T1000 (cell line): ENCODE results near the gene SLC25A22.

Experiments used
- DNase-seq: peaks from one replicate; lab custom pipeline; 2025; ENCODE audit warnings: mixed read lengths; lab: John Stamatoyannopoulos, UW

The SLC25A22 gene

DNA sequence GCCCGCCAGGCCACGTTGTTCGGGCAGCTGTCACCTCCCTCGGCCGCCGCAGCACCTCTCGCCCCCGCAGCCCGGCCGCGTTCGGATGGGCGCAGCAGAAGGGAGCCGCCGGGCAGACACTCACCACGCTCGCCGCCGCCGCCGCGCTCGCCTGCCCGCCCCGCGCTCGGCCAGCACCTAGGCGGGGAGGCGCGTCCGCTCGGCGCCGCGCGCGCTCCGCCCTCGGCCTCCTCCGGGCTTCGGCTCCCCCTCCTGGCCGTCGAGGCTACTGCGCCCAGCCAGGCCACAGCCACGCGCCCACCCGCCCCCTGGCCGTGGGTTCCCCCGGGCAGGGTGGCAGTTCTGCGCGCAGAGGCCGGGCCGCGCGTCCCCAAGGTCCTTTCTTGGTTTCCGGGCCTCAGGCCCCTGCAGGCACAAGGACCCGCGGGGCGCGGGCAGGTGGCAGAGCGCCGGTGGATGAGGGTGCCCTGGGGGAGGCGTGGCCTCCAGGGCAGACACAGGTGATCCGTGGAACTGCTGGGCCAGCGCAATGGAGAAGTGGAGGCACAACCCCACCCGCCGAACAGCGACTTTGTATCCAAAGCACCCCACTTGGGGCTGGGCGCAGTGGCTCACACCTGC lies at the start of gene SLC25A22:
TSS of gene SLC25A22 (minus strand) at position 189 of the 621 bp plus-strand sequence. CDS start 3,275 bp downstream, outside the sequence.
- peak; percentile 67 for DNase-seq

DNA sequence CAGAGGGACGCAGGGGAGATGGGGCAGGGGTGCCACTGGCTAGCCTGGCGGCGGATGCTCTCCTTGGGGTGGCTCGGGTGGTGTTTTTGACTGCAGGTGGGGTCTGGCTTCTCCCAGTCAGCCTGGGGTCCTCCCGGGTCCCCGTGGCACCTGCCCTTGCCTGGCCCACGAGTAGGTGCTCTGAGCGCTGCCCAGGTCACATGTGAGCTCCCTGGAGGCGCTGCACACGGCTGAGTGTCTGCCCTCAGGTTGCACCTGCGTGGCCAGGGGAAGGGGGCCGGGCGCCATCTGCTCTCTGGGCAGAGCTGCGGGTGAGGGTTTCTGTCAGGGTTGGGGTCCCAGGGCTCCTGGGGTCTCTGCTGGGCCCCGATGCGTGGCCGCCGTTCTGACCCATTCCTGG lies 49.8 kb upstream of the SLC25A22 start:
- no peak for DNase-seq

DNA sequence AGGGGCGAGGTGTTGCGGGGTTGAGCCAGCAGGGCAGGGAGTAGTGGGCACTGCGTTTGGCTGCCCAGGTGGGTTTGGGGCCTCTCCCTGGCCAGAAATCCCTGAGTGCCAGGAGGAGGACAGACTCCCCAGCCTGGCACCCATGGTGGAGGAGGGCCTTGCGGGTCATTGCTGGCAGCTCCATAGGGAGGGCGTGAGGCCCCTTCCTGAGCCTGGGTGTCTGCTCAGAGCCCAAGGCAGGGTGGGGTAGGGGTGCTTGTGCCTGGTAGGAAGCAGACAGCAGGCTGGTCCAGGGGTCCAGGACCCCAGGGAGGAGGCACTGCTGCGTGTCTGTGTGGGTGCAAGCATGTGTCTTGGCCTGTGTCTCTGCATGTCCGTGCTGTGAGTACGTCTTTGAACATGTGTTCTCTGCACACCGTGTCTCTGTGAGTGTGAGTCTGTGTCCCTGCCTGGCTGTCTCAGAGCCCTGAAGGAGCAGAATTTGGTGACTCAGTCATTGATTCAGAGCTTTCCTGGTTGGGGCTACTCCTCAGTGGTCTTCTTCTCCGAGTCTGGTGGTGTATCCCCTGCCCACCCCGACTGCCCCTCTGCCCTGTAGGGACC lies 48.5 kb upstream of the SLC25A22 start:
- no peak for DNase-seq

DNA sequence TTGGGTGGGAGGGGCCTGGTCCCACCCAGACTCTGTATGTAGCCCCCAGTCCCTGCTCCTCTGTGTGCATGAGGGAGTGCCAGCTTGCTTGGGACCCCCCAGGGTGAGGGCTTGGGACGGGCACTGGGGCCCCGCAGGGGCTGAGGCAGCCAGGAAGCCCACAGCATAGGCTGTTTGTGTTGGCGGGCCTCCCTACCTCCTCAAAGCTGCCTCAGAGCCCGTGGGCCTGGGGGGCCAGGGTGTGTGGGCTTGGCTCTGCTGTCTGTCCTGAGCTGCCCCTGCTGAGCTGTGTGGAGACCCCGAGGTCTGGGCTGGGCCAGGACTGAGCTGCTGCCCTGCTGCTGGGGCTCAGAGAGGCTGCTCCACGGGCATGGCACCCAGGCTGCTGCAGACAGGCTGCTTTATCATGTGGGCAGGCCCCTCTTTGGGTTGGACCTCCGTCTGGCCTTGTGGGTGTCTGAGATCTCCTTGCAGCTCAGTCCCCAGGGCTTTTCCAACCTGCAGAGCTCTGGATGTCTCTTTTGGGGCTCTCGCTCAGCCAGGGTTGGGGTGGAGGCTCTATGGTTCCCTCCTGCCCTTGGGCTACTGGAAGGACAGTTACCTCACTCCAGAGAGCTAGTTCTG lies 47.9 kb upstream of the SLC25A22 start:
- DNase-seq, result peak; percentile 22

DNA sequence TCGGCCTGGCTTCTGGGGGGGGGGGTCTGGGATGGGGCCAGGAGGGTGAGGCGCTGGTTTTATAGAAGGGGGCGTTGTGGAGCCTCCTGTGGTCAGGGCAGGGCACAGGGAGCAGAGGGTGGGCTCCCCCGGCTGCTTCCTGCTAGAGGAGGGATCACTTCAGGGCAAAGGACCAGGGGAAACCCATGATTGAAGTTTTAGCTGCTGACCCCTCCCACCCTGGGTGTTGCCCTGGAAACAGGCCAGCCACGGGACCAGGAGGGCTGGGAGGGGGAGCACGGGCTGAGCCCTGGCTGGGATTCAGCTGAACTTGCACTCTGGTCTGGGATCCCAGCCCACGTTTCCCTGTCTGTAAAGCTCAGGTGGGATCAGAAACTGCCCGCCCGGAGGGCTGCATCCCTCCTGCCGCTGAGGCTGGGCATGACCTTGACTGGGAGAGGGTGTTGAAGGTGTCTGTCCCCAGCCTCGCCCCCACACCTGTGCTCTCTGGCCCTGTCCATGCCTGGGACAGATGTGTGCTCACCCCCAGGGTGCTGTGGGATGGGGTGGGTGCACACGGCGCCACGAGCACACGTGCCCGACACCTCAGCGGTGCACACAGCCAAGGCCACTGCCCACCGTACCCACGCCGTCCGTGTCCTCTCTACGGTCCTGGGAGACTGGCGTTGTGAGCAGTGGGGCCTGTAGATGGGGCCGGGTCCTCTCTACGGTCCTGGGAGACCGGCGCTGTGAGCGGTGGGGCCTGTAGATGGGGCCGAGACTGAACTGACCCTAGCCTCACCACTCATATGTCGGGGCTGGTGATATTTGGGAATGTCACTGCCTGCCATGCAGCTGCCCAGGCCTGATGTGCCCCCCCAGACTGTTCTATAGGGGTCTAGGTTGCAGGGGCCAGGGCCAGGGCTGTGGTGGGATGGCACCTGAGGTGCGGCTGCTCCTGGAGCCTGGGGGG lies 46.9 kb upstream of the SLC25A22 start:
- DNase-seq, result peak; percentile 84

DNA sequence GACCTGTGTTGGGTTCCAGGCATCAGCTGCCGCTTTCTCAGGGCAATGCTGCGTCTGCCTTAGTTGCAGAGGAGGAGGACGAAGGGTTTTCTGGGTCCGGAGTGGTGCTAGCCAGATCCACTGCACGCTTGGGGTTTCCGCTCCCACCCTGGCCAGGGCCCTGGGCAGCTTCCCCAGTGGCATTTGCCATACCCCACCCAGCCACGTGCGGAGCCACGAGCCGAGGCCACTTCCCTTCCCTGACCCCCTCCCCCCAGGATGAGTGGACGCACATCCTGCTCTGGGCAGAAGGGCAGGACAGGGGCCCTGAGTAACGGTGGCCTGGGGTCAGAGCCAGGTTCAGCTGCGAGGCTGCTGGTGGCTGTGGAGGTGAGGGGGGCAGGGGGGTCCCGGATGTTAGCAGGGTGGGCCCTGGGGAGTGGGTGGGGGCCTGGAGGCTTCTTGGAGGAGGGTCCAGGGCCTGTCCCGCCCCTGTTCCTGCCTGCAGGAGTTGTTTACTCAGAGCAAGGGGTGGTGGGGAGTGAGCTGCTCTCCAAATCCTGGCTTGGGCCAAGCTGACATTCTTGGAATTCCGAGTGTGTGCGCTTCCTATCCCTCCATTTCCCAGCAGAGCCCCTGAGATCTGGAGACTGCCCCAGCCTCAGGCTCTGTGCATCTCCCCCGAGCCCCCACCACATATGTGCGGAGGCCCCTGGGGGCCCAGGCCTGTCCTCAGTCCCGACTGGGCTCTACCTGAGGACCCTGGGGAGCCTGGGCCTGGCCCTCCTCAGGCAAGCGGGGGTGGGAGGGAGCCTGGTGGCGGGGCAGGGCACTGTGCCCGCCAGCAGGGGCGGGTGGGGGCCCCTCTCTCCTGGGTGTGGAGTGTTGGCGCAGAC lies 46.0 kb upstream of the SLC25A22 start:
- peak; percentile 84 for DNase-seq

DNA sequence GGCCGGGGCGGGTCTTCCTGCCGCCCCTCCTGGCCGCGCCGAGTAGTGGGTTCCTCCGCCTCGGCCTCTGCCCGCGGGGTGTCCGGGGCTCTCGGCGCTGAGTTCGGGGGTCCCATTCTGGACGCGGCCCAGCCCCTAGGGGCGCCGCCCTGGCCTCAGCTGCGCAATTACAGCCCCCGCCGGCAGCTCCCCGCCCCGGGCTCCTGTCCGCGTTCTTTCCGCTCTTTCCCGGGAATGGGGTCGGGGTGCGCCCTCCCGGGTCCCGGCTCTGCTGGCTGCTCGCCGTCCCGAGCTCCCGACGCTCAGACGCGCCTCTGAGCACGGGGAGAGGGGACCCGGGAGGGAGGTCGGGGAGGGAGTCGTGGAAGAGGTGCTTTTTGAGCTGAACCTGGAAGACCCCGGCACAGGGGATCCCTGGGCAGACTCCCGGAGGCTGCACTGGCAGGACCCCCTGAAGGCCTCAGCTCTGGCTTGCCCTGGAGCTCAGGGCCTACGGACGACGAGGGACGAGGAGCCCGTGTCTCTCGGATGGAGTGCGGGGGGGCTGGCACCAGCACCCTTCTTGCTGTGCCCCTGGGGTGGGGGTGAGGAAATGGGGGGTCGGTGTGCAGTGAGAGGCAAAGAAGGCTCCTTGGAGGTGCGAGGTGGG lies 45.1 kb upstream of the SLC25A22 start:
- no peak for DNase-seq

DNA sequence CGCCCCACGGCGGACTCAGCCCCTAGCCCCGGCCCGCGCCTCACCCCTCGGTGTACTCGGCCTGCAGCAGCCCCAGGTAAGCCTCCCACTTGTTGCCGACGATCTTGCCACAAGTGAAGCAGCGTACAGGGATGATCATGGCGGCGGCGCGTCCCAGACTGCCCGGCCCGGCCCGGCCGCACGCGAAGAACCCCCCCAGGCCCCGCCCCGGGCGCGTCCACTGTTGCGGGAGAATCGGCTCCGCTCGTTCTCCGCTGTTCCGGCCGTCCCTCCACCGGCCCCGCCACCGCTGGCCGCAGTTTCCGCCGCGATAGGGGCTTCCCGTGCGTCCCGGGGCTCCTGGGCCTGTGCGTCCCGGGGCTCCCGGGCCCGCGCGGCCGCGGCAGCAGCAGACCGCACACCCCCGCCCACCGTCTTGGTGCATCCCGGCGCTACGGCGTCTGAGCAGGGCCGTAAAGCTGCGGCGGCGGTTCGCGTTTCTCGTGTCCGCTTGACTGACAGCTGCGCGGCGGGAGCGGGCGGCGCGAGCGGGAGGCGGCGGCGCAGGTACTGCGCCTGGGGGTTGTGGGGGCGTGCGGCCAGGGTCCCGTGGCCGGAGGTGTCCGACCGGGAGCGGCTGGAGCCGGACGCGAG lies 44.4 kb upstream of the SLC25A22 start, which contains the start of the genes POLR2L and TSPAN4:
TSS of gene POLR2L (minus strand) at position 160 of the 633 bp plus-strand sequence. CDS start at position 139, 21 bp downstream.
TSS of gene TSPAN4 (plus strand) at position 483 of the 633 bp plus-strand sequence. CDS start 7,453 bp downstream, outside the sequence.
- peak; percentile 79 for DNase-seq

DNA sequence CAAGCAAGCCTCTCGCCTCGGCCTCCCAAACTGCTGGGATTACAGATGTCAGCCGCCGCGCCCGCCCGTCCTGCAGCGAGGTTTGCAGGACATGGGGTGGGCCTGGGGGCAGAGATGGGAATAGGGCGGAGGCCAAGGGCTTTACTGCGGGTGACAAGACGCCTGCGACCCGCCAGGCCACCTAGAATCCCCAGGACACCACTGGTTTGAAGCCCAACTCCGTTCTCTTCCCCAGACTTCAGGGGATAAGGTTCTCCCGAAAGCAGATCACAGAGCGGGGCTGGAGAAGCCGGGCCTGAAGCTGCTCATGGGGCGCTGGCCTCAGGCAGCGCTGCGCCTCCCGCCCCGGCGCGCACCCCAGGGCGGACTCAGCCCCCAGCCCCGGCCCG lies 43.9 kb upstream of the SLC25A22 start:
- DNase-seq, result no peak

DNA sequence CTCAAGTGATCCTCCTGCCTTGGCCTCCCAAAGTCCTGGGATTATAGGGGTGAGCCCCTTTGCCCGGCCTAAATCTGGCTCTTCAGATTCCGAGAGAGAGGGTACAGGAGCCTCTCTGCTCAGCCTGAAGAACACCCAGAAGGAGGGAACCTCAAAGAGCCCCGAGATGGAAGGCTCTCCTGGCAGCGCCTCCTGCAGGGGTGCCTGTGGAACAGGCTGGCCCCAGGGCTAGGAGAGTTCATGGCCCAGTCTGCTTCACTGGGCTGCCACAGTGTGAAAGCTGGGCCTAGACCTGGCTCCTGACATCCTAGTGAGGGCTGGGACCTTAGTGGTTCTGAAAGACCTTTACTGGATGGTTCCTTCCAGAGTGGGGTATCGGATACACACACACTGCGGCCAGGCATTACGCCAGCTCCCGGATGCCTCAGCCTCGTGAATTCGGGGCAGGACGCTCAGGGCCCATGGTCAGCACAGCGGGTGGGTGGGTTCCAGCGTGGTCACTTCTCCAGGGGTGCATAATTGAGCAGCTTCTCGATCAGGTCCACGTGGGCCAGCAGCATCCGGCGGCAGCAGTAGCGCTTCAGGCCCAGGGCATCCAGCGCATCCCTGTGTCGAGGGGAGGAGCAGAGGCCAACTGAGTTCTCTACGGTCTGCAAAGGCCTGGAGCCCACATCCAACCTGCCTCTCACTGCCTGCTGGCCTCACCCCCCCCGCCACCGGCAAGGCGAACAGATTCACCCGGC lies 42.0 kb upstream of the SLC25A22 start:
- no peak for DNase-seq

DNA sequence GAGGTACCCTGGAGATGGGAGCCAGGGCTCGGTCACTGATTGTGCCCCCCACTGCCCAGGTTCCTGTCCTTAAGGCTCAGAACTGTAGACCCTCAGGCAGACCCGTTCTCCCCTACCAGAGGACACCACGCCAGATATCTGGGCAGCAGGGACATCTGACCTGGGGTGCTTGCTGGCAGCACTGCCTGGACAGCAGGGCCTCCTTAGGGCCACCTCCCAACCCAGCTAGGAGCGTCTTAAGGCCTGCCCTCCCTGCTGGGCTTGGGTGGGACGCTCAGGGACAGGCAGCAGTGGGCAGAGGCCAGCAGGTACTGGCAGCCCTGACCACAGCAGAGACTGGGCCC lies 41.2 kb upstream of the SLC25A22 start:
- DNase-seq, result no peak

DNA sequence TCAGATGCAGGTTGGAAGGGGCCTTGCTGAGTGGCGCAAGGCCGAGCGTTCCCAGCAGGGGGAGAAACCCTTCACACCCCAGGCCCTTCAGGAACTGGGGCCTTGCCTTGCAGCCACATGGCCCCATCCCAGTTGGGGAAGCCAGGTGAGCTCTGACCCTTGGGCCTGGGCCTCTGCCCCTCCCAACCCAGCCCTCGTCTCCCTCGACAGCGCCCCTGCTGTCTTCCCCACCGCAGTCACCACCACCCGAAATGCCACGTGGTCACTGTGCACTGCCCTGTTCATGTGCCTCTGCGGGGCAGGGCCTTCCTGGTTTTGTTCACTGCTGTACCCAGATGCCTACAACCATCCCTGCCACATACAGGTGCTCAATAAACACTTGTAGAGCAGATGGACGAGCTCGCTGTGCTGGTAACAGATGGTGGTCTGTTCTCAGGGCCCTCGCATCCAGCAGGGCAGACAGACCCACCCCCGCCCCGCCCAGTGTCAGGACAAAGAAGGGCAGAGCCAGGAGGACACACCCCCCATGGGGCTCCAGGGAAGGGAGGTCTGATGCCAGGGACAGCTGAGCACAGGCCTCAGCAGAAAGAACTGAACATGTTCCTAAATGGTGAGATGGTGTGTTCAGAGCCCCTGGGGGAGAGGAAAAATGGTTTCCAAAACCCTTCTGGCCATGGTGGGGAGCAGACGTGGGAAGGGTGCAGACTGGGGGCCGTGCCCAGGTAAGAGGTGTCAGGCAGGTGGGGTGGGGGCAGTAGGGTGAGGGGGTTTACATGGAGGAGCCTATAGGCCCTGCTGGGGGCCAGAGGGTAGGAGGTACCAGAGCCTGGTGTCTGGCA lies 40.6 kb upstream of the SLC25A22 start:
- DNase-seq, result no peak

DNA sequence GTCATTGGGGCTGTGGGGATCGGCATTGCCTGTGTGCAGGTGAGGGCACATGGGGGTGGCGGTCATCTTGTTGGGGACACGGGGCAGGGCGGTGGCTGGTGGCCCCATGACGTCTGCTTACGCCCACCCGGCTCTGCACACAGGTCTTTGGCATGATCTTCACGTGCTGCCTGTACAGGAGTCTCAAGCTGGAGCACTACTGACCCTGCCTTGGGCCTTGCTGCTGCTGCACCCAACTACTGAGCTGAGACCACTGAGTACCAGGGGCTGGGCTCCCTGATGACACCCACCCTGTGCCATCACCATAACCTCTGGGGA lies 39.9 kb upstream of the SLC25A22 start:
- no peak for DNase-seq

DNA sequence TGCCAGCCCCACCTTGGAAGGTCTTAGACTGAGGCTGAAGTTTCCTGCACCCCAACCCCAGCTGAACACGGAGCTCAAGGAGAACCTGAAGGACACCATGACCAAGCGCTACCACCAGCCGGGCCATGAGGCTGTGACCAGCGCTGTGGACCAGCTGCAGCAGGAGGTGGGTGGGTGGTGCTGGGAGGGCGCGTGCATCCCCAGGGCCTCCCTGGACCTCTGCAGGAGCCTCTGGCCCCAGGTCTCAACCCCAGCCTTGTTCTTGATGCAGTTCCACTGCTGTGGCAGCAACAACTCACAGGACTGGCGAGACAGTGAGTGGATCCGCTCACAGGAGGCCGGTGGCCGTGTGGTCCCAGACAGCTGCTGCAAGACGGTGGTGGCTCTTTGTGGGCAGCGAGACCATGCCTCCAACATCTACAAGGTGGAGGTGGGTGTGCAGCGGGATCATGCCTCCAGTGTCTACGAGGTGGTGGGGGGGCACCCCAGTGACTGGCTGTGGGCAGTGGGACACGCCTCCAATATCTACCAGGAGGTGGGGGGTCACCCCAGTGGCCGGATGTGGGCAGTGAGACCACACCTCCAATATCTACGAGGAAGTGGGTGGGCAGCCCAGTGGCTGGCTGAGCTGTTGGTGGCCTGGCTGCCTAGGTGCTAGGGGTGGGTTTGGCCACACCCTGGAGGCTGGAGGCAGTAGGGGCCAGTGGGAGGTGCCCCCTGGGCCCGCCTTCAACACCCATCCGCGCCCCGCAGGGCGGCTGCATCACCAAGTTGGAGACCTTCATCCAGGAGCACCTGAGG lies 39.3 kb upstream of the SLC25A22 start:
- no peak for DNase-seq

DNA sequence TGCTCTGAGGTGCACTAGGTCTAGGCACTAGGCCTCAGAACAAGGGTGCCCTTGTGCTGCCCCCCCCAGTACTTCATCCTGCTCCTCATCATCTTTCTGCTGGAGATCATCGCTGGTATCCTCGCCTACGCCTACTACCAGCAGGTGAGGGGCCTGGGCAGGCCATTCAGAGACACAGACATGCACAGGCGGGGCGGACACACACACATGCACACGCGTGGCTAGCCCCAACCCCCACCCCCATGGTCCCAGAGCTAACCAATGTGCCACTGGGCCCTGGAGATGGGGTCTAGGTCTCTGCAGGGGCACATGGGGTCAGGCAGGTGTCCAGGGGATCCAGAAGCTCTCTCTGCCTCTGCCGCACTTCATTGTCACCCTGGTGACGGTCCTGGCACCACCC lies 38.6 kb upstream of the SLC25A22 start:
- no peak for DNase-seq

DNA sequence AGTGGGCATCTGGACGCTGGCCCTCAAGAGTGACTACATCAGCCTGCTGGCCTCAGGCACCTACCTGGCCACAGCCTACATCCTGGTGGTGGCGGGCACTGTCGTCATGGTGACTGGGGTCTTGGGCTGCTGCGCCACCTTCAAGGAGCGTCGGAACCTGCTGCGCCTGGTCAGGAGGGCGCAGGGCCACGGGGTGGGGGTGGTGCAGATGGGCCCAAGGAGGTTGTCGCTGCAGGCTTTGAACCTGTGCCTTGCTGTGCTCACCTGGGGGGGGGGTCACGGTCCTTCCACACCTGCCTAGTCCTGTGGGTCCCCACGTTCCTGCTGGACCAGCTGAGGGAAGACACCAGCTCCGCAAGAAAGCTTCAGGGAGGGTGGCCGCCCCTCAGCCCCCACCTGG lies 38.2 kb upstream of the SLC25A22 start:
- DNase-seq, result no peak

DNA sequence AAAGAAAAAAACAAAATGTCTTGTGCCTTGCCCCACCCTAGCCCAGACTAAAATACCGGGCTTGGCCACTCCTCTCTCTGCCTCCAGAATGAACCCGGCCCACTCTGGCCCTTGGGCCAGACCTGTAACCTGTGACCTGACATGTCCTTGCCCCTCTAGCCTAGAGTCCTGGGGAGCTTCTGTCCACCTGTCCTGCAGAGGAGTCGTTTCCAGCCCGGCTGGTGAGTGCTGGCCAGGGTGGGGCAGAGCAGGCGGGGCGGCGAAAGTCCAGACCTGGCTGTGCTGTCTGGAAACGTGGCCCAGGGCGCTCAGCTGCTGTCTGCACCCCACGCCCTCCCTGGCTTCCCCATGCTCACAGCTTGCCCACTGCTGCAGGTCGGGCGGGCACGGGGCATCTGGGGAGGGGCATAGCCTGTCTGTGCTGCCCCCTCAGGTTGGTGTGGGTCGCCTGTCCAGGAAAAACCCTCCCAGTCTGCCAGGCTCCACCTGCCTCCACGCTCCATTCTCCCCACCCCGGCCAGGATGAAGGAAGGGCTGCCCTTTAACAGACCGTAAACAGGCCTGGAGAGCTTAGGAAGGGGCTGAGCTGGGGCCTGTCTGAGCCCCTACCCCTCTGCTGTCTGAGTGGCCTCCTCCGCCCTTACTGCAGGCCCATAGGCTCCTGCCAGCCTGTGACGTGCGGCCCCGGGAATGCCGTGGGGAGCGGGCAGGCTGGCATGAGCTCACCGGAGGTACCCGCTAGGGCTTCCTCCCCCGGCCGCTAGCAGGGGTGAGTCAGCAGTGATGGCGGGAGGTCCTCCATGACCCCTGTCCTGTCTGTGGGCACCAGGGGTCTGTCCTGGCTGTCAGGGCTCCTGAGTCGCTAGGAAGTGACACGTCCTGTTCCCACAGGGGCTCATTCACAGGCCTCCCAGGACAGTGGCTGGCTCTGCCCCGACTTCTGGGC lies 36.6 kb upstream of the SLC25A22 start:
- DNase-seq, result peak; percentile 81
